HepG2 (cell line): ENCODE data around the gene CCNQ. TPM values are rescaled to one million over a fixed set of nuclear protein-coding genes. Genes with fewer than 3 reads are reported as not detected.

ENCODE experiments used
- AGO2 ChIP-seq: fragments of 200-400 bp; formaldehyde crosslinking; optimal IDR thresholded peaks from 2 replicates; pipeline ENCODE3; 2017; ENCODE audit warnings: mild to moderate bottlenecking, low read depth, low read length, moderate library complexity
- BCL6 ChIP-seq: IDR thresholded peaks from 2 replicates; pipeline ENCODE4 v1.6.1; 2016; ENCODE audit warnings: missing genetic modification reagents, missing compliant biosample characterization
- CHD2 ChIP-seq: IDR thresholded peaks from 2 replicates; pipeline ENCODE4 v1.6.1; 2011; ENCODE audit warnings: low read depth, low read length, improper control_type of control experiment
- DMTF1 ChIP-seq: sonication (generic); formaldehyde crosslinking; IDR thresholded peaks from 2 replicates; pipeline ENCODE4 v1.4.0; 2020; ENCODE audit warnings: mild to moderate bottlenecking, missing genetic modification reagents
- GABPA ChIP-seq, 2 experiments: IDR thresholded peaks; 2 replicates each; pipeline ENCODE4 v1.6.1; 2011 to 2016; ENCODE audit warnings: low read depth in 2 of 2, low read length in 1 of 2, missing biosample characterization in 1 of 2, missing genetic modification characterization in 1 of 2
- KIAA2018 ChIP-seq: sonication (generic); formaldehyde crosslinking; IDR thresholded peaks from 2 replicates; pipeline ENCODE4 v1.5.0; 2020; ENCODE audit warnings: mild to moderate bottlenecking, missing genetic modification reagents, borderline replicate concordance
- NFKB2 ChIP-seq: sonication (generic); formaldehyde crosslinking; IDR thresholded peaks from 2 replicates; pipeline ENCODE4 v1.4.0; 2020; ENCODE audit warnings: missing genetic modification reagents, borderline replicate concordance
- PAXIP1 ChIP-seq: sonication (generic); formaldehyde crosslinking; conservative IDR thresholded peaks from 2 replicates; pipeline ENCODE4 v1.4.0; 2020; ENCODE audit warnings: mild to moderate bottlenecking, missing genetic modification reagents, moderate library complexity
- SOX6 ChIP-seq, 2 experiments: fragments of 450-650 bp in 1 of 2; sonication (generic) in 1 of 2; formaldehyde crosslinking in 1 of 2; IDR thresholded peaks; 2 replicates each; pipeline versions ENCODE4 v1.4.0 to v1.6.1; 2017 to 2020; ENCODE audit warnings: antibody characterized with exemption in 1 of 2, mild to moderate bottlenecking in 1 of 2, missing genetic modification reagents in 1 of 2
- SYNCRIP ChIP-seq: fragments of 200-400 bp; formaldehyde crosslinking; IDR thresholded peaks from 2 replicates; pipeline ENCODE4 v1.6.1; 2018; ENCODE audit warnings: mild to moderate bottlenecking, low read depth, low read length; ENCODE audit not compliant: insufficient read depth
- ZBTB33 ChIP-seq: sonication (generic); formaldehyde crosslinking; IDR thresholded peaks from 2 replicates; pipeline ENCODE4 v1.4.0; 2020; ENCODE audit warnings: missing genetic modification reagents
- ZNF558 ChIP-seq: sonication (generic); formaldehyde crosslinking; IDR thresholded peaks from 2 replicates; pipeline ENCODE4 v1.9.0; 2022; ENCODE audit warnings: mild to moderate bottlenecking, missing genetic modification reagents, borderline replicate concordance
- ZSCAN29 ChIP-seq: sonication (generic); formaldehyde crosslinking; conservative IDR thresholded peaks from 2 replicates; pipeline ENCODE4 v1.4.0; 2020; ENCODE audit warnings: mild to moderate bottlenecking, missing genetic modification reagents
- polyA plus RNA-seq, 8 experiments: library from polyadenylated mRNA; depleted of rRNA in 3 of 8; stranded (reverse) in 7 of 8; unstranded in 1 of 8; fragments of >200 nt; fragmentation: Illumina TruSeq in 4 of 8; extraction: Trizol in 4 of 8; gene quantifications; 2 replicates each; pipeline versions ENCODE4 v1.2.1 to v1.2.3, GENCODE V29; 2011 to 2016; ENCODE audit warnings: low read depth in 4 of 8, missing spikeins in 1 of 8, mixed read lengths in 1 of 8; ENCODE audit not compliant: insufficient read depth in 1 of 8
- total RNA-seq, 5 experiments: library from RNA; depleted of rRNA; stranded (reverse); fragments of >200 nt; fragmentation: Illumina TruSeq; extraction: Trizol; gene quantifications; 2 replicates each; pipeline ENCODE4 v1.2.3, GENCODE V29; 2016; ENCODE audit warnings: low read depth in 1 of 5

CCNQ gene
- total and polyA plus RNA-seq, 2 of the 13 experiments (the other 11 are each of a cell fraction or from before 2014, with no cell fraction given), result 15.0 to 25.5 TPM

- TF ChIP-seq PAXIP1 (CRISPR knock-in tag) (peak; percentile 83), KIAA2018 (CRISPR knock-in tag) (no peak), CHD2 (no peak), NFKB2 (CRISPR knock-in tag) (no peak), ZNF558 (CRISPR knock-in tag) (no peak), ZSCAN29 (no peak), SYNCRIP (no peak), BCL6 (CRISPR knock-in tag) (no peak), ZBTB33 (CRISPR knock-in tag) (peak; percentile 68), DMTF1 (no peak), AGO2 (no peak), SOX6 (IDR thresholded peaks at IDR 0.05) (no peak), SOX6 (CRISPR knock-in tag; IDR thresholded peaks at IDR 0.05) (peak; percentile 48; the same call in 1 of the 2 replicates), GABPA (IDR thresholded peaks at IDR 0.05; ENCODE audit: low read depth, low read length) (no peak), GABPA (CRISPR knock-in tag; IDR thresholded peaks at IDR 0.05; ENCODE audit: low read depth) (no peak)
These were observed 35.9 kb upstream of the CCNQ start (continued) for GRCh38 chrX:153634832-153635231.
